Endothelial cell of umbilical vein (primary cell): ENCODE measurements around the gene LRP1-AS. TPM values are rescaled to one million over a fixed set of nuclear protein-coding genes. Genes with fewer than 3 reads are reported as not detected.
A peak's percentile ranks its signal among the peaks of the same experiment; 100 is the strongest.

Experiments
- BruUV-seq: library from RNA; stranded (reverse); fragments of 400-500 nt; replicated peaks from 2 replicates; lab custom pipeline; 2021; lab: Mats Ljungman, UMichigan
- CTCF ChIA-PET: fragments of 300-600, 350-600 bp; sonication (Branson Sonifier 250); formaldehyde crosslinking; loops from one replicate; lab custom pipeline; 2021; ENCODE audit warnings: antibody characterized with exemption, inconsistent platforms; lab: Charles Lee
- POLR2A ChIA-PET: fragments of 300-600, 350-600 bp; sonication (Branson Sonifier 250); formaldehyde crosslinking; loops from one replicate; lab custom pipeline; 2021; ENCODE audit warnings: antibody characterized with exemption, inconsistent platforms; lab: Charles Lee
- DNase-seq: peaks from one replicate; pipeline ENCODE4 v3.0.0-alpha.2; 2011; ENCODE audit warnings: low read depth, low spot score
- FAIRE-seq: peaks from 2 replicates; lab custom pipeline; 2011; peaks lifted over from hg19 to GRCh38; lab: Jason Lieb, UNC
- H2AFZ ChIP-seq: 2 replicates; pipeline ENCODE4 v1.6.0; 2012; ENCODE audit warnings: low read depth, low read length, control low read depth, inconsistent platforms
- H3K27ac ChIP-seq: 2 replicates; pipeline ENCODE4 v1.5.1; 2011; ENCODE audit warnings: low read depth, mild to moderate bottlenecking, control low read depth, low read length, moderate library complexity; ENCODE audit not compliant: insufficient read depth
- H3K27me3 ChIP-seq, 2 experiments: 2 replicates each; pipeline versions ENCODE4 v1.6.0 to v1.6.1; 2011; ENCODE audit warnings: low read length in 2 of 2, mixed read lengths in 1 of 2; ENCODE audit not compliant: control insufficient read depth in 2 of 2, insufficient read depth in 2 of 2
- H3K36me3 ChIP-seq, 2 experiments: 2 replicates in 1 of 2; 3 replicates in 1 of 2; pipeline ENCODE4 v1.5.1; 2011; ENCODE audit warnings: low read length in 2 of 2, mild to moderate bottlenecking in 1 of 2, moderate library complexity in 1 of 2; ENCODE audit not compliant: control insufficient read depth in 2 of 2, insufficient read depth in 2 of 2; ENCODE audit errors: extremely low read depth in 1 of 2
- H3K4me1 ChIP-seq: 3 replicates; pipeline ENCODE4 v1.5.1; 2011; ENCODE audit warnings: mild to moderate bottlenecking, low read length; ENCODE audit not compliant: control insufficient read depth, insufficient read depth; ENCODE audit errors: extremely low read depth
- H3K4me2 ChIP-seq: 2 replicates; pipeline ENCODE4 v1.6.1; 2011; ENCODE audit warnings: low read length, control low read depth, mixed read lengths; ENCODE audit not compliant: insufficient read depth
- H3K4me3 ChIP-seq, 3 experiments: fragments of 200-600 bp in 1 of 3; sonication (generic), shearing (Covaris generic) in 1 of 3; replicated peaks in 1 of 3; 2 replicates each; pipeline ENCODE4 v1.5.1; 2011 to 2016; ENCODE audit warnings: control low read depth in 3 of 3, low read length in 3 of 3, mild to moderate bottlenecking in 2 of 3, inconsistent platforms in 1 of 3, low read depth in 1 of 3, moderate library complexity in 1 of 3; ENCODE audit not compliant: insufficient read depth in 1 of 3
- H3K79me2 ChIP-seq: 2 replicates; pipeline ENCODE4 v1.6.0; 2012; ENCODE audit warnings: low read length, inconsistent platforms; ENCODE audit not compliant: control insufficient read depth, insufficient read depth
- H3K9ac ChIP-seq: replicated peaks from 2 replicates; pipeline ENCODE3; 2011; ENCODE audit warnings: low read length, control low read depth; ENCODE audit not compliant: insufficient read depth; ENCODE audit errors: extremely low read depth
- H3K9me1 ChIP-seq: replicated peaks from 3 replicates; pipeline ENCODE4 v1.6.0; 2011; ENCODE audit warnings: mild to moderate bottlenecking, low read length; ENCODE audit not compliant: control insufficient read depth, insufficient read depth; ENCODE audit errors: extremely low read depth
- H3K9me3 ChIP-seq: replicated peaks from 2 replicates; pipeline ENCODE4 v1.5.1; 2012; ENCODE audit warnings: low read length, inconsistent platforms; ENCODE audit not compliant: control insufficient read depth, insufficient read depth
- H4K20me1 ChIP-seq: replicated peaks from 2 replicates; pipeline ENCODE3; 2011; ENCODE audit warnings: mild to moderate bottlenecking, low read length; ENCODE audit not compliant: control insufficient read depth, insufficient read depth; ENCODE audit errors: extremely low read depth
- EZH2 ChIP-seq: IDR thresholded peaks from 2 replicates; pipeline ENCODE4 v1.6.1; 2012; ENCODE audit warnings: borderline replicate concordance, low read depth, mild to moderate bottlenecking, moderate library complexity, low read length, inconsistent platforms; ENCODE audit not compliant: severe bottlenecking
- FOS ChIP-seq: IDR thresholded peaks from 2 replicates; pipeline ENCODE4 v1.6.1; 2011; ENCODE audit warnings: mild to moderate bottlenecking, low read length, moderate library complexity, borderline replicate concordance; ENCODE audit not compliant: insufficient read depth
- GATA2 ChIP-seq: IDR thresholded peaks from 2 replicates; pipeline ENCODE4 v1.7.0; 2011; ENCODE audit warnings: low read depth, mild to moderate bottlenecking, moderate library complexity, mixed read lengths, low read length; ENCODE audit not compliant: insufficient read length, insufficient read depth
- JUN ChIP-seq: IDR thresholded peaks from 2 replicates; pipeline ENCODE4 v1.6.1; 2011; ENCODE audit warnings: borderline replicate concordance, low read depth; ENCODE audit not compliant: insufficient read length, insufficient read depth
- MYC ChIP-seq: IDR thresholded peaks from one replicate; pipeline ENCODE4 v1.6.1; 2011; ENCODE audit warnings: mild to moderate bottlenecking, low read depth, low read length
- POLR2A ChIP-seq: IDR thresholded peaks from 2 replicates; pipeline ENCODE4 v1.6.1; 2012; ENCODE audit warnings: low read depth, mild to moderate bottlenecking, control low read depth, low read length
- POLR2AphosphoS5 ChIP-seq: IDR thresholded peaks from 2 replicates; pipeline ENCODE4 v1.6.1; 2012; ENCODE audit warnings: low read depth, mild to moderate bottlenecking, control low read depth, low read length, moderate library complexity; ENCODE audit not compliant: insufficient read depth
- dilution Hi-C: fragments of 300-500 bp; cut with MboI; formaldehyde crosslinking; loops from one replicate; pipeline ENCODE4 v1.15.0; 2019; ENCODE audit warnings: low sequenced_read_pairs; ENCODE audit not compliant: extremely low pct_ligation_motif_present
- intact Hi-C: fragments of 100-400 bp; cut with micrococcal nuclease; formaldehyde crosslinking; loops from one replicate; pipeline ENCODE4 v1.10.0; 2022
- polyA plus RNA-seq, 4 experiments: library from polyadenylated mRNA; depleted of rRNA in 3 of 4; stranded (reverse) in 3 of 4; unstranded in 1 of 4; fragments of >200 nt; gene quantifications; 2 replicates each; pipeline versions ENCODE4 v1.2.1 to v1.2.3, GENCODE V29; 2011 to 2012; ENCODE audit warnings: missing spikeins in 1 of 4
- total RNA-seq: library from RNA; stranded (reverse); gene quantifications from 2 replicates; pipeline ENCODE4 v1.2.3, GENCODE V29; 2021
- TF ChIP-seq, protein P1 (sequence below): IDR thresholded peaks from 2 replicates; pipeline ENCODE4 v1.6.1; 2011; ENCODE audit not compliant: insufficient read depth, insufficient read length
- TF ChIP-seq, protein P2 (sequence below), 2 donors: IDR thresholded peaks; 1 replicate in 1 of 2; 2 replicates in 1 of 2; pipeline ENCODE4 v1.5.1; 2011; ENCODE audit warnings: low read length in 2 of 2, mild to moderate bottlenecking in 2 of 2, moderate library complexity in 2 of 2, control low read depth in 1 of 2, inconsistent platforms in 1 of 2, low read depth in 1 of 2; ENCODE audit not compliant: insufficient read depth in 1 of 2; ENCODE audit errors: extremely low read depth in 1 of 2

LRP1-AS gene
- total and polyA plus RNA-seq, 2 donors (not counting 3 experiments of a cell fraction or from before 2014, with no cell fraction given) = not detected

DNA sequence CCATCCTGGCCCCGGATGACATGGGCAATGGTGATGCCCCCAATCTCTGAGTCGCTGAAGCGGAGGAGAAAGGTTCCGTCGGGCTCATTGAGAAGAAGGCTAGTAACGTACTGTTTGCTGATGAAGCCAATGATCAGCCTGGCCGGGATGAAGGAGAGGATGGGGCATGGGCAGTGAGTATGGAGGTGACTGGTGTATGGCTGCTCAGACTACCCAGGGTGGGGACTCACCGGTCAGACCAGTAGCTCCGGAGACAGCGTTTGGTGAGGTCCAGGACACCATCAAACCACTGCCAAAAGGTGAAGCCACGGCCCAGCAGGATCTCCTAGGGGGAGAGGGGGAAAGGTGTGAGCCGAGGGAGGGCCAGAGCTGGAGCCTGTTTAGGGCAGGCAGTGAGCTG, 47.7 kb downstream of the LRP1-AS start:
- Histone ChIP-seq H3K9me3 (no peaks in the 10 kb centered on the region), H3K27ac (no peak overlapping the region), H3K4me2 (no peak overlapping the region), H3K9me1 (no peaks in the 10 kb centered on the region), H3K4me1 (peaks cover 4% of the 10 kb centered on the region), H2AFZ (no peak overlapping the region), H4K20me1 (no peaks in the 10 kb centered on the region), H3K36me3 (peaks cover 4 to 40% of the 10 kb centered on the region in 2 experiments), H3K79me2 (no peaks in the 10 kb centered on the region), H3K9ac (no peak overlapping the region), H3K4me3 (no peak overlapping the region), H3K27me3 (no peaks in the 10 kb centered on the region)
- no TSS peak for BruUV-seq
- intact Hi-C loops = no loop called here
- CTCF ChIA-PET = interaction anchor here (3.5 to 14.4 kb wide), 2 partner anchors 11 to 31 kb away, joined by 15 to 158 read pairs; partner anchors contain the start of gene STAT6
- dilution Hi-C loops = no loop called here
- DNase-seq (no peak), FAIRE-seq (no peak)
- POLR2A ChIA-PET = no interaction called here
- TF ChIP-seq, protein P1, sequence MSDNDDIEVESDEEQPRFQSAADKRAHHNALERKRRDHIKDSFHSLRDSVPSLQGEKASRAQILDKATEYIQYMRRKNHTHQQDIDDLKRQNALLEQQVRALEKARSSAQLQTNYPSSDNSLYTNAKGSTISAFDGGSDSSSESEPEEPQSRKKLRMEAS = no peak

DNA sequence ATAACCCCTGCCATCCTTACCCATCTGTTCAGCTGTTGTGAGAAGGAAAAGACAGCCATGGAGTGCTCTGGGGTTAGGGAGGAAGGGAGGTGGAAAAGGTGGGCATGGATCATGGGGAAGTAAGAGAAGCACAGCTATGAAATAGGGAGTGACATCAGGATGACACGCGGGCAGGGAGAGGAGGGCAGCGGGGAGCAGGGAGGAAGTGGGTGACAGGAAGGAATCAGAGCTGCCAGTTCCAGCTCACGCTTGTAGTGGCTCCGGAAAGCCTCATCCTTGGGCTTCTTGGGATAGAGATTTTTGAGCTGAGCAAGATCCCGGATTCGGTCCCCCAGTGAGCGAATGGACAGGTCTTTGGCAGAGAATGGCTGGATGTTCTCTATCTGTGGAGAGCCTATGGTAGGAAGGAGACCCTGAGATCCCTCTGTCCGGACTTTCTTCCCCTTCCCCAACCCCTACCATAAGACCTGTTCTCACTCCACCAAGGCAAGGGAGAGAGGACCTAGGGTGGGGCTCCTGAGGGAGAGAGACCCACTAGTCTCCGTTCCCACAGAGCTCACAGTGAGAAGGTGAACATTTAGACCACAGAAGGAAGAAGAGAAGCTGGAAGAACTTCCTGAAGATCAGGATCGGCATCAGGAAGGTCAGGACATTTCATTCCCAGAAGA, 48.2 kb downstream of the LRP1-AS start:
- no peaks in the 10 kb centered on the region for H3K27me3 ChIP-seq
- ChIA-PET CTCF (interaction anchor here (3.5 to 14.4 kb wide), 2 partner anchors 12 to 30 kb away, joined by 15 to 158 read pairs; partner anchors contain the start of gene STAT6), POLR2A (interaction anchor here (2.2 kb wide), 1 partner anchor 12 kb away, joined by 9 read pairs; the partner anchor contains the start of gene STAT6)
- no peak overlapping the region for H2AFZ ChIP-seq
- no peaks in the 10 kb centered on the region for H3K79me2 ChIP-seq
- H4K20me1 ChIP-seq = no peaks in the 10 kb centered on the region
- H3K9me1 ChIP-seq = no peaks in the 10 kb centered on the region
- no peak overlapping the region for H3K4me3 ChIP-seq
- H3K36me3 ChIP-seq = peaks cover 4 to 40% of the 10 kb centered on the region in 2 experiments
- H3K9me3 ChIP-seq = no peaks in the 10 kb centered on the region
- H3K27ac ChIP-seq = no peak overlapping the region
- no peak overlapping the region for H3K9ac ChIP-seq
- no peak for FAIRE-seq
- TF ChIP-seq POLR2A (no peak), FOS (no peak), POLR2AphosphoS5 (no peak), GATA2 (no peak), MYC (no peak), JUN (no peak), EZH2 (no peak)
- TF ChIP-seq, protein P1 = no peak
- TF ChIP-seq, protein P2, sequence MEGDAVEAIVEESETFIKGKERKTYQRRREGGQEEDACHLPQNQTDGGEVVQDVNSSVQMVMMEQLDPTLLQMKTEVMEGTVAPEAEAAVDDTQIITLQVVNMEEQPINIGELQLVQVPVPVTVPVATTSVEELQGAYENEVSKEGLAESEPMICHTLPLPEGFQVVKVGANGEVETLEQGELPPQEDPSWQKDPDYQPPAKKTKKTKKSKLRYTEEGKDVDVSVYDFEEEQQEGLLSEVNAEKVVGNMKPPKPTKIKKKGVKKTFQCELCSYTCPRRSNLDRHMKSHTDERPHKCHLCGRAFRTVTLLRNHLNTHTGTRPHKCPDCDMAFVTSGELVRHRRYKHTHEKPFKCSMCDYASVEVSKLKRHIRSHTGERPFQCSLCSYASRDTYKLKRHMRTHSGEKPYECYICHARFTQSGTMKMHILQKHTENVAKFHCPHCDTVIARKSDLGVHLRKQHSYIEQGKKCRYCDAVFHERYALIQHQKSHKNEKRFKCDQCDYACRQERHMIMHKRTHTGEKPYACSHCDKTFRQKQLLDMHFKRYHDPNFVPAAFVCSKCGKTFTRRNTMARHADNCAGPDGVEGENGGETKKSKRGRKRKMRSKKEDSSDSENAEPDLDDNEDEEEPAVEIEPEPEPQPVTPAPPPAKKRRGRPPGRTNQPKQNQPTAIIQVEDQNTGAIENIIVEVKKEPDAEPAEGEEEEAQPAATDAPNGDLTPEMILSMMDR (IDR thresholded peaks at IDR 0.05; ENCODE audit: extremely low read depth in 1 of 2, insufficient read depth in 1 of 2, low read depth in 1 of 2, low read length in 2 of 2) = no peak
- intact Hi-C loops = no loop called here
- TSS peak; percentile 0 for BruUV-seq
- no peak overlapping the region for H3K4me2 ChIP-seq
- dilution Hi-C loops = no loop called here
- no peak for DNase-seq
- peaks cover 4% of the 10 kb centered on the region for H3K4me1 ChIP-seq
